Endometrial microvascular endothelial cells (primary cell): ENCODE results near the gene ZNF563. TPM values are rescaled to one million over a fixed set of nuclear protein-coding genes. Genes with fewer than 3 reads are reported as not detected.
"Not testable (repeated sequence)": the region's sequence is repeated elsewhere in the genome, so short reads cannot be mapped to it uniquely, and the experiment has no call there.

Experiments
- in situ Hi-C: cut with HindIII; loops from 2 replicates; pipeline ENCODE4 v1.10.0; 2017; ENCODE audit warnings: low sequenced_read_pairs, low pct_unique_long_range_greater_than_20kb; ENCODE audit errors: inconsistent ontology term
- total RNA-seq: library from RNA; depleted of rRNA; stranded (reverse); fragments of >200 nt; gene quantifications from one replicate; pipeline ENCODE4 v1.2.3, GENCODE V29; 2015; ENCODE audit errors: inconsistent ontology term

The ZNF563 gene
- total RNA-seq, 1 donor from 2014 or later, result not detected

GRCh38 chr19:12308891-12309290, 24.5 kb downstream of the ZNF563 start:
- in situ Hi-C loops, result not testable (repeated sequence)

- in situ Hi-C loops, result no loop called here
These were observed 38.2 kb downstream of the ZNF563 start for GRCh38 chr19:12295191-12295590.

- in situ Hi-C loops, result no loop called here
These were observed 38.9 kb downstream of the ZNF563 start, which contains the start of gene ZNF44 for GRCh38 chr19:12294249-12295158. TSS of gene ZNF44 (minus strand) at chr19:12294883. CDS start at chr19:12294694, 189 bp downstream.

GRCh38 chr19:12293777-12294248, 39.6 kb downstream of the ZNF563 start:
- in situ Hi-C loops, result no loop called here

GRCh38 chr19:12289790-12290065, 43.7 kb downstream of the ZNF563 start:
- in situ Hi-C loops, result no loop called here

- in situ Hi-C loops, result no loop called here
These were observed 45.4 kb downstream of the ZNF563 start for GRCh38 chr19:12287958-12288500.

- in situ Hi-C loops, result no loop called here
These were observed 48.8 kb downstream of the ZNF563 start for GRCh38 chr19:12284631-12285030.

- in situ Hi-C loops, result no loop called here
These were observed 49.2 kb downstream of the ZNF563 start for GRCh38 chr19:12284226-12284625.

- in situ Hi-C loops, result no loop called here
These were observed 54.7 kb downstream of the ZNF563 start for GRCh38 chr19:12278713-12279112.

GRCh38 chr19:12272980-12273901, 60.2 kb downstream of the ZNF563 start:
- in situ Hi-C loops, result no loop called here

GRCh38 chr19:12272386-12272785, 61.0 kb downstream of the ZNF563 start:
- in situ Hi-C loops, result no loop called here

- in situ Hi-C loops, result no loop called here
These were observed 62.6 kb downstream of the ZNF563 start for GRCh38 chr19:12270854-12271253.

Other genes starting within 250 kb of the ZNF563 start
- gene ZNF20, start 193.3 kb downstream of the ZNF563 start, total RNA-seq, result 0.56 TPM
- gene ZNF625, start 176.9 kb downstream of the ZNF563 start, total RNA-seq, result 1.9 TPM
- gene ZNF136, start 170.5 kb downstream of the ZNF563 start, total RNA-seq, result 2.0 TPM
- 3.3 TPM for gene ZNF44, start 38.8 kb downstream of the ZNF563 start, total RNA-seq
- gene ZNF442, start 32.0 kb upstream of the ZNF563 start, total RNA-seq, result 0.09 TPM
- gene ZNF799, start 67.6 kb upstream of the ZNF563 start, total RNA-seq, result 5.3 TPM
- gene ZNF443, start 107.4 kb upstream of the ZNF563 start, total RNA-seq, result 3.7 TPM
- 2.6 TPM for gene ZNF709, start 151.2 kb upstream of the ZNF563 start, total RNA-seq
- gene ZNF564, start 217.8 kb upstream of the ZNF563 start, total RNA-seq, result 2.9 TPM